A549 (cell line): ENCODE data around the gene ANKS1B.

Experiments used
- EP300 ChIP-seq, 2 experiments: fragments of >200 bp; sonication (Bioruptor Twin); formaldehyde crosslinking; IDR thresholded peaks; 2 replicates in 1 of 2; 3 replicates in 1 of 2; pipeline ENCODE4 v1.6.1; 2016 to 2017
- POLR2A ChIP-seq: IDR thresholded peaks from 2 replicates; pipeline ENCODE4 v1.6.1; 2012; ENCODE audit warnings: mild to moderate bottlenecking, low read length
- RFX5 ChIP-seq: fragments of 450-650 bp; IDR thresholded peaks from 2 replicates; pipeline ENCODE4 v1.7.1; 2014; ENCODE audit warnings: antibody characterized with exemption, mild to moderate bottlenecking, moderate library complexity
- SMC3 ChIP-seq: fragments of >200 bp; sonication (Bioruptor Twin); formaldehyde crosslinking; IDR thresholded peaks from 3 replicates; pipeline ENCODE4 v1.6.1; 2018; ENCODE audit warnings: inconsistent platforms
- TP53 ChIP-seq: fragments of 250-450 bp; sonication (Bioruptor Pico); IDR thresholded peaks from 2 replicates; pipeline ENCODE4 v1.5.0; 2021; ENCODE audit warnings: mild to moderate bottlenecking, moderate library complexity
- TF ChIP-seq, protein P1 (sequence below): fragments of >200 bp; sonication (Bioruptor Twin); formaldehyde crosslinking; IDR thresholded peaks from 3 replicates; pipeline ENCODE4 v1.5.1; 2016

DNA sequence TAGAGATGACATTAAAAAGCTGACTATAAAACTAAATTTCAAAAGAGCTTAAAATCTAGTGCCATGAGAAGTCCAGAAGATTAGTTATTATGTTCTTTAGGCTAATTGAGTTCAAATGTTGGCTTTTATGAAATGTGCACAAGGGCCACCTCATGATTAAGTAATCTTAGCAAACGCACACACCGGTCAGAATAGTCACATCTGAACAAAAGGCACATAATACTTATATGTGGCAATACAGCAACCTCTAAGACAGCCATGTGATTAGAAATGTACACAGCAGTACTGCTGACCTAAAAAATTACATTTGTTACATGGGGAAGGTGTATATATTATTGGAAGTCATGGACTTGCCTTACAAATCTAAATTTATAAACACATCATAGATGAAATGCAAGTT, 681.9 kb downstream of the ANKS1B start:
- TF ChIP-seq, protein P1, sequence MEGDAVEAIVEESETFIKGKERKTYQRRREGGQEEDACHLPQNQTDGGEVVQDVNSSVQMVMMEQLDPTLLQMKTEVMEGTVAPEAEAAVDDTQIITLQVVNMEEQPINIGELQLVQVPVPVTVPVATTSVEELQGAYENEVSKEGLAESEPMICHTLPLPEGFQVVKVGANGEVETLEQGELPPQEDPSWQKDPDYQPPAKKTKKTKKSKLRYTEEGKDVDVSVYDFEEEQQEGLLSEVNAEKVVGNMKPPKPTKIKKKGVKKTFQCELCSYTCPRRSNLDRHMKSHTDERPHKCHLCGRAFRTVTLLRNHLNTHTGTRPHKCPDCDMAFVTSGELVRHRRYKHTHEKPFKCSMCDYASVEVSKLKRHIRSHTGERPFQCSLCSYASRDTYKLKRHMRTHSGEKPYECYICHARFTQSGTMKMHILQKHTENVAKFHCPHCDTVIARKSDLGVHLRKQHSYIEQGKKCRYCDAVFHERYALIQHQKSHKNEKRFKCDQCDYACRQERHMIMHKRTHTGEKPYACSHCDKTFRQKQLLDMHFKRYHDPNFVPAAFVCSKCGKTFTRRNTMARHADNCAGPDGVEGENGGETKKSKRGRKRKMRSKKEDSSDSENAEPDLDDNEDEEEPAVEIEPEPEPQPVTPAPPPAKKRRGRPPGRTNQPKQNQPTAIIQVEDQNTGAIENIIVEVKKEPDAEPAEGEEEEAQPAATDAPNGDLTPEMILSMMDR: no peak
- no peak for TF ChIP-seq TP53 (CRISPR knock-in tag)
- no peak for TF ChIP-seq SMC3
- TF ChIP-seq EP300 (IDR thresholded peaks at IDR 0.05): no peak
- TF ChIP-seq POLR2A: no peak
- TF ChIP-seq RFX5: no peak
